Astrocyte (in vitro differentiated cells and primary cell): ENCODE data around the gene SLC25A25.
"Not testable (repeated sequence)": the region's sequence is repeated elsewhere in the genome, so short reads cannot be mapped to it uniquely, and the experiment has no call there.

Source experiments
- CTCF ChIP-seq: IDR thresholded peaks from 2 replicates; pipeline ENCODE4 v1.5.1; 2011; ENCODE audit warnings: low read depth, mild to moderate bottlenecking, inconsistent platforms, low read length, moderate library complexity; ENCODE audit not compliant: insufficient read depth
- EZH2 ChIP-seq: IDR thresholded peaks from 2 replicates; pipeline ENCODE4 v1.6.1; 2012; ENCODE audit warnings: mild to moderate bottlenecking, low read length, inconsistent platforms; ENCODE audit not compliant: insufficient read depth

GRCh38 chr9:128132139-128132538 lies 64.1 kb downstream of the SLC25A25 start:
- not testable (repeated sequence) for TF ChIP-seq CTCF, EZH2
